GM19324 (cell line): ENCODE results near the gene GHRH.

Source experiments
- ATAC-seq: cut with Tn5 transposase; IDR thresholded peaks from one replicate; pipeline ENCODE4 v1.9.1; 2021; ENCODE audit warnings: mild to moderate bottlenecking, moderate library complexity; ENCODE audit not compliant: unreplicated experiment, low FRiP score

Gene GHRH

GRCh38 chr20:37243076-37243936 is 18.3 kb downstream of the GHRH start:
- no peak for ATAC-seq

GRCh38 chr20:37242503-37242902 is 19.1 kb downstream of the GHRH start:
- no peak for ATAC-seq

- no peak for ATAC-seq
Measured at GRCh38 chr20:37240337-37241067, 21.1 kb downstream of the GHRH start.

GRCh38 chr20:37238935-37239451 is 22.6 kb downstream of the GHRH start:
- no peak for ATAC-seq

- ATAC-seq, result no peak
Measured at GRCh38 chr20:37238426-37238825, 23.2 kb downstream of the GHRH start.

- ATAC-seq, result no peak
Measured at GRCh38 chr20:37237656-37238055, 24.0 kb downstream of the GHRH start.

GRCh38 chr20:37236462-37236861 is 25.2 kb downstream of the GHRH start:
- ATAC-seq, result no peak

GRCh38 chr20:37235065-37235464 is 26.5 kb downstream of the GHRH start:
- ATAC-seq, result no peak

- ATAC-seq, result no peak
Measured at GRCh38 chr20:37234254-37234581, 27.4 kb downstream of the GHRH start.

GRCh38 chr20:37233548-37234253 is 27.9 kb downstream of the GHRH start:
- ATAC-seq, result no peak

- ATAC-seq, result no peak
Measured at GRCh38 chr20:37231947-37232630, 29.5 kb downstream of the GHRH start.

GRCh38 chr20:37230200-37230599 is 31.4 kb downstream of the GHRH start:
- no peak for ATAC-seq

GRCh38 chr20:37229357-37229756 is 32.3 kb downstream of the GHRH start:
- ATAC-seq, result no peak

- ATAC-seq, result no peak
Measured at GRCh38 chr20:37228656-37229055, 33.0 kb downstream of the GHRH start.

GRCh38 chr20:37228082-37228481 is 33.5 kb downstream of the GHRH start:
- ATAC-seq, result no peak

- ATAC-seq, result no peak
Measured at GRCh38 chr20:37226889-37227288, 34.7 kb downstream of the GHRH start.

- no peak for ATAC-seq
Measured at GRCh38 chr20:37225146-37225545, 36.5 kb downstream of the GHRH start.

GRCh38 chr20:37223053-37223452 is 38.6 kb downstream of the GHRH start:
- ATAC-seq, result no peak

GRCh38 chr20:37222086-37222485 is 39.5 kb downstream of the GHRH start:
- no peak for ATAC-seq

- ATAC-seq, result no peak
Measured at GRCh38 chr20:37220731-37221130, 40.9 kb downstream of the GHRH start.
